CD4-positive, alpha-beta T cell treated with Interleukin-17A for 1 hour (primary cell): ENCODE results near the gene PFKFB3.
"Not testable (repeated sequence)": the region's sequence is repeated elsewhere in the genome, so short reads cannot be mapped to it uniquely, and the experiment has no call there.

Experiments used
- DNase-seq: peaks from one replicate; pipeline ENCODE4 v3.0.0-alpha.2; 2020

The PFKFB3 gene

GRCh38 chr10:6239213-6239991 is 36.7 kb downstream of the PFKFB3 start:
- peak; percentile 55 for DNase-seq

GRCh38 chr10:6240254-6240653 is 37.5 kb downstream of the PFKFB3 start:
- no peak for DNase-seq

DNA sequence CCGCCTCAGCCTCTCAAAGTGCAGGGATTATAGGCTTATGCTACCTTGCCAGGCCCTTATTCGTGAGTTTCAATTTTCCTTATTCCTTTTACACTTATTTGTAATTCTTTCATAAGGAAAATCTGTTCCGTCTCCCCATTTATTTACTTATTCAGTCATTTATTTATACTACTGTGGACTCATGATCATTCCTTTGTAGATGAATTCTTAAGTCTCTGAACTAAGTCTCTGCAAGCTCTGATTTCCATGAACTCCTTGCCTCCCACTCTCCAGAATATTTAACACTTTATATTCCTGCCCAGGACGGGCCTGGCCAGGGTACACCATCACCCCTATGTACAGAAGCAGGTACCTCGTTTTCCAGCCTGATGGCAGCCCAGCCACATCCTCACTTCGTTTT is 39.4 kb downstream of the PFKFB3 start:
- no peak for DNase-seq

DNA sequence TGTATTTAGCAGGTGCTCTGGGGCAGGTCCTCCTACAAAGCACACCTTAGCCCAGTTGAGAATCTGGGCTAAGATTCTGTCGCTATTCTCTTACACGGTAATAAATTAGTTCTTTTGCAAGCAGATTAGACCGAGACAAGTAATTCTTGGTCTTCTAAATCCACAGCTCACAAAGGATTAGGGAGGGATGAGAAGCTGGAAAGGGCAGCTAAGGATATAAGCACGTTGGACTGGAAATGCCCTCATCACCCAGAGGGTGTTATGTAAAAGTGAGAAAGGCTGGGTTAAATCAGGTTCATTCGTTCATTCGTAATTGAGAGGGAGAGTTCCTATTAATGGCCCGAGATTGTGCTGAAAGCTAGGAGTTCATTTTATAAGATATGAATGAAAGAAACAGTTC is 41.8 kb downstream of the PFKFB3 start:
- no peak for DNase-seq

GRCh38 chr10:6247041-6247712 is 44.4 kb downstream of the PFKFB3 start:
- no peak for DNase-seq

DNA sequence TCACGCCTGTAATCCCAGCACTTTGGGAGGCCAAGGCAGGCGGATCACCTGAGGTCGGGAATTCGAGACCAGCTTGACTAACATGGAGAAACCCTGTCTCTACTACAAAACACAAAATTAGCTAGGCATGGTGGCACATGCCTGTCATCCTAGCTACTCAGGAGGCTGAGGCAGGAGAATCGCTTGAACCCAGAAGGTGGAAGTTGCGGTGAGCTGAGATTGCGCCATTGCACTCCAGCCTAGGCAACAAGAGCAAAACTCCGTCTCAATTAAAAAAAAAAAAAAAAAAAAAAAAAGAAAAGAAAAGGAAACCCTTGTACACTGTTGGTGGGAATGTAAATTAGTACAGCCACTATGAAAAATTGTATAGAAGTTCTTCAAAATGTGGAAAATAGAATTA is 46.2 kb downstream of the PFKFB3 start:
- not testable (repeated sequence) for DNase-seq

DNA sequence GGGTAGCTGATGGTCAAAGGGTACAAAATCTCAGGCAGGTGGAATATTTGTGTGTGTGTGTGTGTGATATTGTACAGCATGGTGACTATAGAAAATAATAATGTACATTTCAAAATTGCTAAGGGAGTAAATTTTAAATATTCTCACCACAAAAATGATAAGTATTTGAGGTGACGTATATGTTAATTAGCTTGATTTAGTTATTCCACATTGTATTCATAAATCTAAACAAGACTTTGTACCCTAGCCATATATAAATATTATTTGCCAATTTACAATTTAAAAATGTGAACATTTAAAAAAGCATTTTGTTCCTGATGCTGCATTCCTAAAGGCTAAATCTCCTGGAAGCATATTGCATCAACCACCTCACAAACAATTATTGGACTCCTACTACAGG is 47.0 kb downstream of the PFKFB3 start:
- no peak for DNase-seq

DNA sequence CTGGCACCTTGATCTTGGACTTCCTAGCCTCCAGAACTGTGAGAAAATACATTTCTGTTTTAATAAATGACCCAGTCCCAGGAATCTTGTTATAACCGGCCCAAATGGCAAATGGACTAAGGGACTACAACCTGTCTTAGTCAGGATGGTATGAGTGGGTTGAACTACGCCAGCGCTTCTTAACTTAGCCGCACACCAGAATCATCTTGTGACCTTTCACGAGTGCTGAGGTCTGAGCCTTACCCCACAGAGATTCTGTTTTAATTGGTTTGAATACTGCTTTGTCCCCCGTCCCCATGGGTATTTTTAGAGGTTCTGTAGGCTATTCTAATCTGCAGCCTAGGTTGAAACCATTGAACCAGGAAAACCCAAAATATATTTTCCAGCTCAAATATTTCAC is 48.0 kb downstream of the PFKFB3 start:
- no peak for DNase-seq

GRCh38 chr10:6254201-6254600 is 51.5 kb downstream of the PFKFB3 start:
- no peak for DNase-seq

- no peak for DNase-seq
Observed at GRCh38 chr10:6255548-6256061, 52.9 kb downstream of the PFKFB3 start.

DNA sequence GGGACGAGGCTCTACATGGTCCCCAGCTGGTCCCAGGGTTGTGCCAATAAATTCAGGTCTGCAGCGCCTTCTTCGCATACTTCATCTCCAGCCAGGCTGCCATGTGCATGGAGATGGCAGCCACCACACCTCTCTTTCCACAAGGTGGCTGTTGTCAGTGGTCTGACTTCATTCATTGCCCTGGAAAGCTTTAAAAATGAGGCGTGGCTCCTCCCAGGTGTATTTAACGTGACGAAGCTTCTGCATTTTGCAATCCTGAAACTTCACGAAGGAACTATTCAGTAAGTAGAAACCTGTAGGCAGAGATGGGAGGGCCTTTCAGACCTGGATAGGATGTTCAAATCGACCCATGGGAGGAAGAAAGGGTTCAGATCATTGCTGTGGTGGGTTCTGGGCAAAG is 53.7 kb downstream of the PFKFB3 start:
- no peak for DNase-seq

- DNase-seq, result no peak
Observed at GRCh38 chr10:6259153-6259552, 56.4 kb downstream of the PFKFB3 start.

DNA sequence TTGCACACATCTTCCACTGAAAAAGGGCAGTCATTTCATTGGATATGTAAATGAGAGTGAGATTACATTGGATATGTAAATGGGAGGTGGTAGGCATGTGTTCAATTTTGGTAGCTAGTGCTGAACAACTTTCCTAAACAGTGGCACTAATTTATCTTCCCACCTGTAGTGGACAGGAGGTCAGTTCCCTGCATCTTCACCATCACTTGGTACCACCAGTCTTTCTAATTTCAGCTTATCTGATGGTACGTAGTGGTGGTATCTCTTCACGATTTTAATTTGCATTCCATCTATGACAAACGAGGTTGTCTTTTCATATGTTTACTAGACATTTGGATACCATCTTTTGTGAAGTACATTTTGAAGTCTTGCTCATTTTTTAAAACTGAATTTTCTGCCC is 58.1 kb downstream of the PFKFB3 start:
- no peak for DNase-seq

- DNase-seq, result no peak
Observed at GRCh38 chr10:6267941-6268340, 65.2 kb downstream of the PFKFB3 start.

GRCh38 chr10:6269432-6269831 is 66.7 kb downstream of the PFKFB3 start:
- no peak for DNase-seq

- DNase-seq, result peak; percentile 77
Observed at GRCh38 chr10:6269953-6270867, 67.5 kb downstream of the PFKFB3 start.

- no peak for DNase-seq
Observed at GRCh38 chr10:6270951-6271350, 68.2 kb downstream of the PFKFB3 start.

DNA sequence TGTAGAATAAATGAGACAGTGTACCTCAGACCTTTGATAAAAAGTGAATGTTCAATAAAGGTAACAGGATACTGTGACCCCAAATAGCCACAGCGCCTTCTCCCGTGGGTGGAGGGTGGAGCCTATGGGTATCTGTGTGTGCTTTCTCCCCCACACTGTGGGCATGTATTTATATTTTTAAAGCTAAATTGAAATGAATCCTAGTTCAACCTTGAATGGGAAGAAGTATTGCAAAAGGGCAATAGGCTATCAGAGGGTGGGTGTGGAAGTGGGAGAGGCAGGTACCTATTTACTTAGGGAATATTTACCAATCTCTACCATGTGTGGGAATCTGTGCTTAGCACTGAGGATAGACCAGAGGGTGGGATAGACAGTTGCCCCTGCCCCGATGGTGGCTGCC is 68.9 kb downstream of the PFKFB3 start:
- DNase-seq, result no peak

DNA sequence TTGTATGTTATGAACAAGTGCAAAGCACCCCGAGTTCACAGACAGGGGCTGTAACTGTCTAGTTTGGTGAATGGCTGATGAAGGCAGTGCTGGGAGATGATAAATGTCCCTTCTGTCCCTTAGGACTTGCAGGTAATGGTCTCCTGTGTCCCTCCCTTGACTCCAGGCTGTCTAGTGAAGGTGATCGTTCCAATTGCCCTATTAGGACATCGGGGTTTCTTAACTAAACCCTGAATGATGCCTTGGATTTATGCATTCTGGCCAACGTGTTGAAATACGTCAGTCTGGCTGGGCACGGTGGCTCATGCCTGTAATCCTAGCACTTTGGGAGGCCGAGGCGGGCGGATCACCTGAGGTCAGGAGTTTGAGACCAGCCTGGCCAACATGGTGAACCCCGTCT is 69.4 kb downstream of the PFKFB3 start:
- DNase-seq, result no peak

GRCh38 chr10:6273351-6273750 is 70.6 kb downstream of the PFKFB3 start:
- DNase-seq, result no peak

- DNase-seq, result no peak
Observed at GRCh38 chr10:6274040-6274439, 71.3 kb downstream of the PFKFB3 start.

GRCh38 chr10:6274484-6274883 is 71.8 kb downstream of the PFKFB3 start:
- no peak for DNase-seq
